Sigmoid colon (tissue), 7 donors: Measurements from ENCODE around the gene FBXO10. TPM values are rescaled to one million over a fixed set of nuclear protein-coding genes. Genes with fewer than 3 reads are reported as not detected.
A peak's percentile ranks its signal among the peaks of the same experiment; 100 is the strongest.

Experiments
- DNase-seq: peaks from one replicate; pipeline ENCODE4 v3.0.0-alpha.2; 2019
- H3K27ac ChIP-seq, 4 donors: fragments of 200-600 bp; sonication (generic); one replicate each; pipeline ENCODE4 v1.5.1; 2016 to 2019; ENCODE audit warnings: mild to moderate bottlenecking in 1 of 4
- H3K27me3 ChIP-seq, 3 donors: fragments of 200-600 bp; sonication (generic); one replicate each; pipeline ENCODE4 v1.5.1; 2019; ENCODE audit warnings: mild to moderate bottlenecking in 1 of 3
- H3K36me3 ChIP-seq, 4 donors: fragments of 200-600 bp; sonication (generic); one replicate each; pipeline ENCODE4 v1.5.1; 2016 to 2019
- H3K4me1 ChIP-seq, 4 donors: fragments of 200-600 bp; sonication (generic); one replicate each; pipeline ENCODE4 v1.5.1; 2017 to 2019
- H3K4me3 ChIP-seq, 4 donors: fragments of 200-600 bp; sonication (generic); one replicate each; pipeline ENCODE4 v1.5.1; 2017 to 2019; ENCODE audit warnings: mild to moderate bottlenecking in 2 of 4, moderate library complexity in 1 of 4
- H3K9me3 ChIP-seq, 4 donors: fragments of 200-600 bp in 3 of 4; sonication (generic) in 3 of 4; one replicate each; pipeline versions ENCODE4 v1.5.1 to v1.6.1; 2013 to 2019
- EP300 ChIP-seq, 4 donors: sonication (generic); formaldehyde crosslinking; IDR thresholded peaks; one replicate each; pipeline ENCODE4 v1.6.1; 2017; ENCODE audit warnings: antibody characterized with exemption in 4 of 4
- POLR2A ChIP-seq, 2 donors: fragments of 450-650 bp; IDR thresholded peaks; one replicate each; pipeline ENCODE4 v1.6.1; 2016; ENCODE audit warnings: antibody characterized with exemption in 2 of 2, mild to moderate bottlenecking in 2 of 2, moderate library complexity in 2 of 2
- POLR2AphosphoS5 ChIP-seq, 4 donors: sonication (generic); formaldehyde crosslinking; IDR thresholded peaks; one replicate each; pipeline ENCODE4 v1.6.1; 2017; ENCODE audit warnings: antibody characterized with exemption in 4 of 4
- WGBS, 2 donors: extraction: QIAGEN DNeasy Blood & Tissue Kit; methylation state at CpG; one replicate each; pipeline ENCODE4 v1.1.7; 2013; 5-methylcytosine and 5-hydroxymethylcytosine counted together
- intact Hi-C: fragments of 100-400 bp; cut with DNase I; formaldehyde crosslinking; loops from one replicate; pipeline ENCODE4 v1.15.1; 2023
- polyA plus RNA-seq, 3 donors: library from polyadenylated mRNA; stranded (reverse); fragments of 200-250 nt; gene quantifications; one replicate each; pipeline ENCODE4 v1.2.3, GENCODE V29; 2013
- total RNA-seq, 4 donors: library from RNA; depleted of rRNA; stranded (reverse); fragments of >200 nt; gene quantifications; one replicate each; pipeline ENCODE4 v1.1.0, GENCODE V29; 2016
- TF ChIP-seq, protein P1 (sequence below), 4 experiments: fragments of 450-650 bp in 3 of 4; fragments of 200-600 bp in 1 of 4; IDR thresholded peaks; one replicate each; pipeline ENCODE4 v1.5.1; 2016 to 2019; ENCODE audit warnings: antibody characterized with exemption in 4 of 4, mild to moderate bottlenecking in 3 of 4, moderate library complexity in 2 of 4
- donor health status: healthy with polysubstance abuse.
- donor health status: Bipolar disorder and iron deficiency.
- donor health status: healthy.

FBXO10 gene
- total RNA-seq (10 to 100 TPM; 14.8 to 19.4 (median 16.3) TPM), polyA plus RNA-seq (1 to 10 TPM in 1 of 3 donors, under 1 TPM in 2; 0.60 to 4.1 (median 0.69) TPM)

GRCh38 chr9:37575921-37576721, at the start of gene FBXO10:
Gene FBXO10 (minus strand): TSS chr9:37576380. CDS start chr9:37541768, 34,612 bp downstream.
- peak within 1 kb of the TSS; percentile 85 to 97 (median 96) for H3K27ac ChIP-seq
- H3K9me3 ChIP-seq = no peaks in the 10 kb centered on the region
- H3K4me1 ChIP-seq = peaks cover 0 to 37% (median 29%) of the 10 kb centered on the region in 4 donors
- no peaks in the 10 kb centered on the region for H3K27me3 ChIP-seq
- peak within 1 kb of the TSS; percentile 59 to 90 (median 75) for H3K4me3 ChIP-seq
- 0 to 1% methylated on average over 81 of the region's 81 CpGs for WGBS, 2 donors
- TF ChIP-seq EP300 (IDR thresholded peaks at IDR 0.05) (peak in 1 of 4 donors; percentile 6), POLR2A (IDR thresholded peaks at IDR 0.05) (peak in 1 of 2 donors; percentile 32), POLR2AphosphoS5 (IDR thresholded peaks at IDR 0.05) (peak; percentile 66 to 76 (median 70))
- TF ChIP-seq, protein P1, sequence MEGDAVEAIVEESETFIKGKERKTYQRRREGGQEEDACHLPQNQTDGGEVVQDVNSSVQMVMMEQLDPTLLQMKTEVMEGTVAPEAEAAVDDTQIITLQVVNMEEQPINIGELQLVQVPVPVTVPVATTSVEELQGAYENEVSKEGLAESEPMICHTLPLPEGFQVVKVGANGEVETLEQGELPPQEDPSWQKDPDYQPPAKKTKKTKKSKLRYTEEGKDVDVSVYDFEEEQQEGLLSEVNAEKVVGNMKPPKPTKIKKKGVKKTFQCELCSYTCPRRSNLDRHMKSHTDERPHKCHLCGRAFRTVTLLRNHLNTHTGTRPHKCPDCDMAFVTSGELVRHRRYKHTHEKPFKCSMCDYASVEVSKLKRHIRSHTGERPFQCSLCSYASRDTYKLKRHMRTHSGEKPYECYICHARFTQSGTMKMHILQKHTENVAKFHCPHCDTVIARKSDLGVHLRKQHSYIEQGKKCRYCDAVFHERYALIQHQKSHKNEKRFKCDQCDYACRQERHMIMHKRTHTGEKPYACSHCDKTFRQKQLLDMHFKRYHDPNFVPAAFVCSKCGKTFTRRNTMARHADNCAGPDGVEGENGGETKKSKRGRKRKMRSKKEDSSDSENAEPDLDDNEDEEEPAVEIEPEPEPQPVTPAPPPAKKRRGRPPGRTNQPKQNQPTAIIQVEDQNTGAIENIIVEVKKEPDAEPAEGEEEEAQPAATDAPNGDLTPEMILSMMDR (IDR thresholded peaks at IDR 0.05) = no peak
- peak; percentile 88 for DNase-seq
- intact Hi-C loops = loop anchor here (2.0 to 10.0 kb wide), 3 partner anchors 17 to 489 kb away; partner anchors contain the start of genes SHB, SLC25A51 and TOMM5
- no peaks in the 10 kb centered on the region for H3K36me3 ChIP-seq

DNA sequence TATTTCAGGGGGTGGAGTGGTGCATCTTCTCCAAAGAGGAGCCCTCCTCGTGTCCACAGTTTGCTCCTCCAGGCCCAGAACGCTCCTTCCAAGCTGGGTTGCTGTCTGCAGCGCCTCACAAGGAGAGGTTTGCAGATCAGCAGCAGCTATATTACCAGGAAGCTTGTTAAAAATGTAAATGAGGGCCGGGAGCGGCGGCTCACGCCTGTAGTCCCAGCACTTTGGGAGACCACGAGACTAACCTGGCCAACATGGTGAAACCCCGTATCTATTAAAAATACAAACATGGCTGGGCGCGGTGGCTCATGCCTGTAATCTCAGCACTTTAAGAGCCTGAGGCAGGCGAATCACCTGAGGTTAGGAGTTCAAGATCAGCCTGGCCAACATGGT, 49.6 kb upstream of the FBXO10 start:
- no peak overlapping the region for H3K27ac ChIP-seq
- 22 to 66% methylated on average over 12 of the region's 12 CpGs for WGBS, 2 donors
- H3K4me1 ChIP-seq = no peaks in the 10 kb centered on the region
- TF ChIP-seq, protein P1 (IDR thresholded peaks at IDR 0.05) = no peak
- TF ChIP-seq EP300 (IDR thresholded peaks at IDR 0.05) (no peak), POLR2AphosphoS5 (IDR thresholded peaks at IDR 0.05) (no peak), POLR2A (IDR thresholded peaks at IDR 0.05) (no peak)
- H3K27me3 ChIP-seq = no peaks in the 10 kb centered on the region
- no peak for DNase-seq
- H3K4me3 ChIP-seq = no peak overlapping the region
- no peaks in the 10 kb centered on the region for H3K9me3 ChIP-seq
- no peaks in the 10 kb centered on the region for H3K36me3 ChIP-seq
- intact Hi-C loops = no loop called here

DNA sequence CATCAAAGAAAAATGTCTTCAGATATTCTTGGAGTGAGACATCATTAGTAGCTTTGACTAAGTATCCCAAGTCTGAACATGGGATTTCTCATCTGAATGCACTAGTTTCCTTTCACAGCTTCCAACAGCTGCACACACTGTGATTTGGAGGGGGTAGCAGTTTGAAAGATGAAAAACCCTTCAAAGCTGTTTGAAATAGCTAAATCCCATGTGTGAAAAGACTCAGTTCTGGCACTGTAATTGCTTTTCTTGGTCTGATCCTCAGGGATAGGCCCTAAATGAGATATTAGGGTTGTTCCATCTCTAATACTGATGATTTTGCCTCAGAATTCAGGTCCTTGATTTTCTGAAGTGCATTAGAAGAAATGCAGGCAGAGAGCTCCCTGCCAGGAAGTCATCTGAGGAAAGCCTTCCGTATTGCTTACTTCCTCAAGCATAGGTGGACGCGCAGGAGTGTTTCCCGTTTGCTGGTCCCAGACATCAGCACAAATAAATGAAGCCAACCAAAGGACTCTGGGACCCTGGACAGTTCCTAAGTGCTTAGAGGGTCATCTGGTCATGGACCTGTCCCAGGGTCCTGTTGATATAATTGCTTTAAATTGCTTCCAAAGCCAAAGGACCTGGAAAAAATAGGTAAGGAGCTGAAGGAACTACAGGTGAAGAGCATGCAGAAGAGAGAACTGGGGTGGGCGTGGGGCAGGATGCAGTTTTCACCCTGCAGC, 49.0 kb upstream of the FBXO10 start:
- H3K36me3 ChIP-seq = no peaks in the 10 kb centered on the region
- WGBS, 2 donors = 59 to 75% methylated on average over 5 of the region's 5 CpGs
- H3K4me3 ChIP-seq = no peak overlapping the region
- DNase-seq = no peak
- no peak overlapping the region for H3K27ac ChIP-seq
- no peaks in the 10 kb centered on the region for H3K4me1 ChIP-seq
- H3K9me3 ChIP-seq = no peaks in the 10 kb centered on the region
- intact Hi-C loops = no loop called here
- no peak for TF ChIP-seq POLR2A (IDR thresholded peaks at IDR 0.05)
- H3K27me3 ChIP-seq = no peaks in the 10 kb centered on the region

DNA sequence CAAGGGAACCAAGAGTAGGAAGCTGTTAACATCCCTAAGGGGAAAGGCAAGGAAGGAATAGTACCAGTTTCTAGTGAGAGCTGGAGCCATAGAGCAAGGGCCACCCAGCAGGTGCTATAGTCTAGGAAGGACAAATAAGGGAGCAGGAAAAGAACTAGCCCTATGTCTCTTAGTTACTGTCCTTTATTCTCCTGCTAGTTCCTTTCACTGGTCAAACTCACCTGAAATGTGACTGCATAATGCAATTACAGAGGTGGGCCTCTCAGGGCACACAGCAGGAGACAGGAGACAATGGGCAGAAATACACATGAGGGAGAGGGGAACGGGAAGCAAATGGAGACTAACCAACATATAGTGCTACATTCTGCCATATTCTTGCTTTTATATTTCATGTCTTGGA, 47.9 kb upstream of the FBXO10 start:
- Histone ChIP-seq H3K27me3 (no peaks in the 10 kb centered on the region), H3K4me1 (no peaks in the 10 kb centered on the region), H3K36me3 (no peaks in the 10 kb centered on the region), H3K27ac (no peak overlapping the region), H3K9me3 (no peaks in the 10 kb centered on the region), H3K4me3 (no peak overlapping the region)
- 81 to 94% methylated on average over 1 of the region's 1 CpG for WGBS, 2 donors
- DNase-seq = no peak
- intact Hi-C loops = no loop called here
- TF ChIP-seq, protein P1 (IDR thresholded peaks at IDR 0.05) = no peak
- TF ChIP-seq POLR2AphosphoS5 (IDR thresholded peaks at IDR 0.05) (no peak), POLR2A (IDR thresholded peaks at IDR 0.05) (no peak), EP300 (IDR thresholded peaks at IDR 0.05) (no peak)

- no peaks in the 10 kb centered on the region for H3K27me3 ChIP-seq
- H3K27ac ChIP-seq = no peak overlapping the region
- no peaks in the 10 kb centered on the region for H3K4me1 ChIP-seq
- H3K36me3 ChIP-seq = no peaks in the 10 kb centered on the region
- no peak overlapping the region for H3K4me3 ChIP-seq
- DNase-seq = no peak
- WGBS, 2 donors = 84 to 91% methylated on average over 2 of the region's 2 CpGs
- TF ChIP-seq, protein P1 (IDR thresholded peaks at IDR 0.05) = no peak
- TF ChIP-seq POLR2A (IDR thresholded peaks at IDR 0.05) (no peak), EP300 (IDR thresholded peaks at IDR 0.05) (no peak), POLR2AphosphoS5 (IDR thresholded peaks at IDR 0.05) (no peak)
- H3K9me3 ChIP-seq = no peaks in the 10 kb centered on the region
- intact Hi-C loops = no loop called here
Measured at GRCh38 chr9:37623267-37623666, 47.1 kb upstream of the FBXO10 start.
